Common myeloid progenitor, CD34-positive (primary cell): ENCODE measurements around the gene FANCF.

Experiments
- CTCF ChIA-PET: fragments of 350-600 bp; sonication (Branson Sonifier 250); formaldehyde crosslinking; loops from one replicate; lab custom pipeline; 2021; ENCODE audit warnings: antibody characterized with exemption; lab: Charles Lee
- POLR2A ChIA-PET: fragments of 350-600 bp; sonication (Branson Sonifier 250); formaldehyde crosslinking; loops from one replicate; lab custom pipeline; 2021; ENCODE audit warnings: antibody characterized with exemption; lab: Charles Lee
- DNase-seq, 3 donors: peaks; one replicate each; pipeline versions ENCODE4 v3.0.0 to v3.0.0-alpha.2; 2013
- H3K27ac ChIP-seq, 2 experiments: 1 replicate in 1 of 2; 2 replicates in 1 of 2; pipeline ENCODE4 v1.7.0; 2013; ENCODE audit warnings: inconsistent platforms in 2 of 2, low read length in 2 of 2, mild to moderate bottlenecking in 2 of 2, low read depth in 1 of 2, moderate library complexity in 1 of 2; ENCODE audit not compliant: severe bottlenecking in 2 of 2, insufficient read depth in 1 of 2, poor library complexity in 1 of 2
- H3K27me3 ChIP-seq, 5 experiments: replicated peaks in 2 of 5; 1 replicate in 3 of 5; 2 replicates in 2 of 5; pipeline versions ENCODE4 v1.6.1 to v1.7.0; 2013; ENCODE audit warnings: low read length in 4 of 5, mild to moderate bottlenecking in 2 of 5, moderate library complexity in 2 of 5, inconsistent platforms in 1 of 5; ENCODE audit not compliant: insufficient read depth in 5 of 5, control insufficient read depth in 4 of 5
- H3K36me3 ChIP-seq, 4 experiments: 1 replicate in 2 of 4; 2 replicates in 2 of 4; pipeline versions ENCODE4 v1.6.1 to v1.7.0; 2013; ENCODE audit warnings: low read length in 3 of 4, control low read depth in 1 of 4, mild to moderate bottlenecking in 1 of 4; ENCODE audit not compliant: control insufficient read depth in 4 of 4, insufficient read depth in 4 of 4
- H3K4me1 ChIP-seq, 4 experiments: 1 replicate in 3 of 4; 2 replicates in 1 of 4; pipeline versions ENCODE4 v1.6.1 to v1.7.1; 2013; ENCODE audit warnings: low read length in 3 of 4, mild to moderate bottlenecking in 3 of 4, control low read depth in 1 of 4, inconsistent platforms in 1 of 4, moderate library complexity in 1 of 4; ENCODE audit not compliant: control insufficient read depth in 4 of 4, insufficient read depth in 4 of 4; ENCODE audit errors: control extremely low read depth in 1 of 4
- H3K4me3 ChIP-seq, 7 experiments: 1 replicate in 4 of 7; 2 replicates in 3 of 7; pipeline versions ENCODE4 v1.5.1 to v1.7.0; 2013; ENCODE audit warnings: mild to moderate bottlenecking in 7 of 7, low read length in 6 of 7, moderate library complexity in 6 of 7, inconsistent platforms in 2 of 7, low read depth in 2 of 7, control low read depth in 1 of 7; ENCODE audit not compliant: insufficient read depth in 4 of 7, control insufficient read depth in 1 of 7; ENCODE audit errors: extremely low read depth in 1 of 7
- H3K9me3 ChIP-seq, 5 experiments: 1 replicate in 4 of 5; 2 replicates in 1 of 5; pipeline versions ENCODE4 v1.6.1 to v1.7.1; 2013; ENCODE audit warnings: low read length in 4 of 5, mild to moderate bottlenecking in 2 of 5, inconsistent platforms in 1 of 5, low read depth in 1 of 5, moderate library complexity in 1 of 5; ENCODE audit not compliant: control insufficient read depth in 4 of 5, insufficient read depth in 2 of 5; ENCODE audit errors: control extremely low read depth in 1 of 5
- WGBS: methylation state at CpG from one replicate; pipeline ENCODE4 v1.1.5; 2013; ENCODE audit not compliant: insufficient coverage; 5-methylcytosine and 5-hydroxymethylcytosine counted together

FANCF gene

GRCh38 chr11:22640862-22641261, 15.2 kb upstream of the FANCF start:
- Histone ChIP-seq H3K27me3 (no peaks in the 10 kb centered on the region), H3K4me3 (no peak overlapping the region), H3K4me1 (no peaks in the 10 kb centered on the region), H3K9me3 (no peaks in the 10 kb centered on the region), H3K36me3 (no peaks in the 10 kb centered on the region), H3K27ac (no peak overlapping the region)
- CTCF ChIA-PET: no interaction called here
- no CpG with 5 or more reads among the region's 2 CpGs for WGBS
- POLR2A ChIA-PET: no interaction called here
- DNase-seq: no peak

DNA sequence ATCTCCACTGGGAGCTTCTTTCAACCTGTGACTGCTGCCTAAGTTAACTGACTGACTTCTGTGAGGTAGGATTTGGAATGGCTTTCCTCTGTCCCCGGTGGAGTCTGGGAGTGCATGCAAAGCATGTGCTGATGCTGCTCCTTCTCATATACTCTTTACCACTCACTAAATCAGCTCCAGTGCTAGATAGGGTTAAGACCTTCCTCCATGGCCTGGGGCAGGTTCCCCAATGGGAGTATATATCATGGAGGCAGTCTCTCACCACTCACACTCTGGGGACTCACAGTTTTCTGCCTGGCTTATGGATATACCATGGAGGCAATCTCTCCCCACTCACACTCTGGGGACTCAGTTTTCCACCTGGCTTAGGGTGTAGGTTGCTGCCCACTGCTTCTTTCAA, 10.1 kb upstream of the FANCF start:
- no peak overlapping the region for H3K27ac ChIP-seq
- DNase-seq: no peak
- H3K4me3 ChIP-seq: no peak overlapping the region
- ChIA-PET CTCF (no interaction called here), POLR2A (no interaction called here)
- no CpG with 5 or more reads among the region's 1 CpG for WGBS
- H3K4me1 ChIP-seq: no peaks in the 10 kb centered on the region
- H3K27me3 ChIP-seq: no peaks in the 10 kb centered on the region
- H3K36me3 ChIP-seq: peaks cover 0 to 1% (median 0%) of the 10 kb centered on the region in 4 experiments
- no peaks in the 10 kb centered on the region for H3K9me3 ChIP-seq

DNA sequence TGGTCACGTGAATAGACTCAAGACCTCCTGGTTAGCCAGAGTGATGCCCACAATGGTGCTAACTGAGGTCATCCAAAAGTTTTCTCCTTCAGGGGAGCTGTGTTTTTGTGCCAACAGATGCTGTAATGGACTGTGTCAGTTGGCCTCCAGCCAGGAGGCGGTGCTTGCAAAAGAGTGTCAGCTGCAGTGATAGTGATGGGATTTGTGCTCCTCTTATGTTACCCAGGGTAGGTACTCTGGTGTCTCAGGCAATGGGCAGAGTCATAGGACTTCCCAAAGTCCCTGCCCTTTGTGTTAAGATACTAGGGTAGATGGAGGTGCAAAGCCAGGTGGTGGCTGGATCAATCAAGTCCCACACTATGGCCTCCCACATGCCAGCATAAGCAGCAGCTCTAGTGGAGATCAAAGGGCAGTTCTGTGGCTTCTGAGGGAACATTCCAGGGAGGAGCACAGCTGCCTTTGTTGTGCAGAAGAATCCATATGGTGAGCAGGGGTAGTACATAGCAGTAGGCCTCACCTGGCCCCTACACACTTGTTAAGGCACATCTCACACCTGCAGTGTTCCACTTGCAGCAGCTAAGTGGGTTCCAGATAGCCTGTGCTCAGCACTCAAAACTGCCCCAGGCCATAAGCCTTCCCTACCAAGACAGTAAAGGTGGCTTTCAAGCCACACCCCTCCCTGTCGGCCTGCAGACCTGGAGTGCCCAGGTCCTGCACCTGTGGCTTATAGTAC, 9.4 kb upstream of the FANCF start:
- CTCF ChIA-PET: no interaction called here

DNA sequence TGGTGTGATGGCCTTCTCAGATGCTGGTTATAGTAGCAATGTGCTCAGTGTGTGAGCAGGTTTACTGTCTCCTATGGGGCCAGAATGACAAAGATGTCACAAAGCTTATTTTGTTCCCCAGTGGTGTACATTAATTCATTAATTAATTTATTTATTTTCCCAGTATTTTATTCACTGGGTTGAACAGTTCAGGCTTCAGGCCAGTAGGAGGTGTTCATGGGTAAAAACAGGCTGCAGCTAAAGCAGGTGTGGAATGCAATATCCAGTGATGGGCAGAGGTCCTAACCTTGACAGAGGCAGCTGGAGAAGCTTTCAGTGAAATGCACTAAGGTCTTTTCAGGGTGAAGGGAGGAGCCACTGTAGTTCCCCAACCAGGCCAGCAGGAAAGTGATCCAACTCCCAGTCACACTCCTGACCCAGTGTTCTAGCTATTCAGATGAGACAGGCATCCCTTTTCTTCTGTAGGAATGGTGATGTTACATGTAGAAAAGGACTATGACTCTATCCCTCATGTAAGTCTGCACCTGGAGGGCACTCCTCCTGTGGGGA, 7.8 kb upstream of the FANCF start:
- H3K27ac ChIP-seq: no peak overlapping the region
- H3K4me3 ChIP-seq: no peak overlapping the region
- no peaks in the 10 kb centered on the region for H3K4me1 ChIP-seq
- H3K27me3 ChIP-seq: no peaks in the 10 kb centered on the region
- CTCF ChIA-PET: interaction anchor here (0.9 kb wide), 1 partner anchor 13 kb away, joined by 3 read pairs; no protein-coding TSS in a partner anchor
- POLR2A ChIA-PET: no interaction called here
- H3K36me3 ChIP-seq: peaks cover 0 to 1% (median 0%) of the 10 kb centered on the region in 4 experiments
- DNase-seq: no peak
- H3K9me3 ChIP-seq: no peaks in the 10 kb centered on the region

More for the DNA sequence above, 9.4 kb upstream of the FANCF start:
- Histone ChIP-seq H3K27me3 (no peaks in the 10 kb centered on the region), H3K9me3 (no peaks in the 10 kb centered on the region), H3K4me1 (no peaks in the 10 kb centered on the region), H3K27ac (no peak overlapping the region), H3K36me3 (peaks cover 0 to 1% (median 0%) of the 10 kb centered on the region in 4 experiments), H3K4me3 (no peak overlapping the region)
- WGBS: 100% methylated on average over 3 of the region's 3 CpGs
- POLR2A ChIA-PET: no interaction called here
- DNase-seq: no peak

DNA sequence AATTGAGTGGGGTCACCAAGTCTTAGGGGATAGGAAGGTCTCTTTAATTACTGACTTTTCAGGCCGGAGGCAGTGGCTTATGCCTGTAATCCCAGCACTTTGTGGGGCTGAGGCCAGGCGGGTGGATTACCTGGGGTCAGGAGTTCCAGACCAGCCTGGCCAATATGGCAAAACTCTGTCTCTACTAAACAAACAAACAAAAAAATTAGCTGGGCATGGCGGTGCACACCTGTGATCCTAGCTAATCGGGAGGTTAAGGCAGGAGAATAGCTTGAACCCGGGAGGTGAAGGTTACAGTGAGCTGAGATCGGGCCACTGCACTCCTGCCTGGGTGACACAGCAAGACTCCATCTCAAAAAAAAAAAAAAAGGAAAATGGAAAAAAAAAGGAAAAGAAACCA, 1.8 kb upstream of the FANCF start:
- H3K4me1 ChIP-seq: peaks cover 6 to 25% (median 14%) of the 10 kb centered on the region in 4 experiments
- POLR2A ChIA-PET: interaction anchor here (0.6 kb wide), 1 partner anchor 332 kb away, joined by 3 read pairs; no protein-coding TSS in a partner anchor
- H3K36me3 ChIP-seq: no peaks in the 10 kb centered on the region
- WGBS: 100% methylated on average over 3 of the region's 6 CpGs
- no peak overlapping the region for H3K27ac ChIP-seq
- CTCF ChIA-PET: no interaction called here
- no peaks in the 10 kb centered on the region for H3K27me3 ChIP-seq
- H3K4me3 ChIP-seq: no peak overlapping the region
- no peaks in the 10 kb centered on the region for H3K9me3 ChIP-seq
- DNase-seq: no peak

DNA sequence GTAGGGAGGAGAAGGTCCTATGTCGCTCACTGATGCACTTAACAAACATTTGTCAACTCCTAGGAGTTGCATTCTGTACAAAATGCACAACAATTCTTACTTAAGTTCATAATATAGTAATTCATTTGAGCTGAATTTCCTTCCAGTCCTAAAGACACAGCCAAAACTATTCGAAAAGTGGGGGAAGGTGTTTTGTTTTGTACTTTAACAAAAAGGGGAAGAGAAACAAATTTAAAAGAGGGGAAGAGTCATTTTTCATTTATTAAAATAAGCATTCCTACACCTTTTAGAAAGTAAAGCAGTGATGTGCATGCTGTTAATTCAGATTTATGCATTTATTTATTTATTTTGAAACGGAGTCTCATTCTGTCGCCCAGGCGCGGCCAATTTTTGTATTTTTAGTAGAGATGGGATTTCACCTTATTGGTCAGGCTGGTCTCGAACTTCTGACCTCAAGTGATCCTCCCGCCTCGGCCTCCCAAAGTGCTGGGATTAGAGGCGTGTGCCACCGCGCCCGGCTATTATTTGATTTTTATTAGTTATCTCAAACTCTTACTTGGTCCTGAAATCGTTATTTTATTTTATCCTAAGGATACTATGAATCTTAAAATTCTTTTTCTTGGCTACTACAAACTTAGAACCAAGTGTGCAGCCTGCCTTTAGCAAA, 1.1 kb upstream of the FANCF start:
- 100% methylated on average over 4 of the region's 14 CpGs for WGBS
- peak overlapping the region in 1 of 2 experiments; percentile 82 for H3K27ac ChIP-seq
- peak in 2 of 3 donors; percentile 18 to 46 for DNase-seq
- H3K4me1 ChIP-seq: peaks cover 6 to 25% (median 14%) of the 10 kb centered on the region in 4 experiments
- H3K4me3 ChIP-seq: peak overlapping the region in 3 of 7 experiments; percentile 81 to 97 (median 95)
- no peaks in the 10 kb centered on the region for H3K27me3 ChIP-seq
- ChIA-PET CTCF (no interaction called here), POLR2A (no interaction called here)
- no peaks in the 10 kb centered on the region for H3K36me3 ChIP-seq
- H3K9me3 ChIP-seq: no peaks in the 10 kb centered on the region
